Tracheal epithelial cell (primary cell): ENCODE results near the gene HIKESHI. TPM values are rescaled to one million over a fixed set of nuclear protein-coding genes. Genes with fewer than 3 reads are reported as not detected.

ENCODE experiments used
- total RNA-seq: library from RNA; depleted of rRNA; stranded (reverse); fragments of >200 nt; gene quantifications from 2 replicates; pipeline ENCODE4 v1.2.1, GENCODE V29; 2014

Gene HIKESHI
- 59.8 and 85.3 TPM in 2 replicates for total RNA-seq

GRCh38 chr11:86302092-86302793 lies at the start of gene HIKESHI:
HIKESHI (plus strand) TSS chr11:86302240; CDS start chr11:86302449, 209 bp downstream.

GRCh38 chr11:86374586-86374985 lies 72.5 kb downstream of the HIKESHI start, which contains the start of gene CCDC81:
CCDC81 (plus strand) TSS chr11:86374887; CDS start chr11:86375164, 277 bp downstream.

Other genes with a start within 250 kb of the HIKESHI start
- gene PICALM, start 233.2 kb upstream of the HIKESHI start, total RNA-seq, result 219 and 317 TPM in 2 replicates
- gene EED, start 57.5 kb upstream of the HIKESHI start, total RNA-seq, result 8.7 and 9.2 TPM in 2 replicates
- 0.21 TPM in 1 of 2 replicates, not detected in the other for gene CCDC81, start 72.6 kb downstream of the HIKESHI start, total RNA-seq